SW480 (cell line): ENCODE results near the gene DUSP28.
A peak's percentile ranks its signal among the peaks of the same experiment; 100 is the strongest.
"Not testable (repeated sequence)": the region's sequence is repeated elsewhere in the genome, so short reads cannot be mapped to it uniquely, and the experiment has no call there.

ENCODE experiments used
- DNase-seq: peaks from one replicate; pipeline ENCODE4 v3.0.0-alpha.2; 2016; ENCODE audit warnings: low spot score

DUSP28 gene

DNA sequence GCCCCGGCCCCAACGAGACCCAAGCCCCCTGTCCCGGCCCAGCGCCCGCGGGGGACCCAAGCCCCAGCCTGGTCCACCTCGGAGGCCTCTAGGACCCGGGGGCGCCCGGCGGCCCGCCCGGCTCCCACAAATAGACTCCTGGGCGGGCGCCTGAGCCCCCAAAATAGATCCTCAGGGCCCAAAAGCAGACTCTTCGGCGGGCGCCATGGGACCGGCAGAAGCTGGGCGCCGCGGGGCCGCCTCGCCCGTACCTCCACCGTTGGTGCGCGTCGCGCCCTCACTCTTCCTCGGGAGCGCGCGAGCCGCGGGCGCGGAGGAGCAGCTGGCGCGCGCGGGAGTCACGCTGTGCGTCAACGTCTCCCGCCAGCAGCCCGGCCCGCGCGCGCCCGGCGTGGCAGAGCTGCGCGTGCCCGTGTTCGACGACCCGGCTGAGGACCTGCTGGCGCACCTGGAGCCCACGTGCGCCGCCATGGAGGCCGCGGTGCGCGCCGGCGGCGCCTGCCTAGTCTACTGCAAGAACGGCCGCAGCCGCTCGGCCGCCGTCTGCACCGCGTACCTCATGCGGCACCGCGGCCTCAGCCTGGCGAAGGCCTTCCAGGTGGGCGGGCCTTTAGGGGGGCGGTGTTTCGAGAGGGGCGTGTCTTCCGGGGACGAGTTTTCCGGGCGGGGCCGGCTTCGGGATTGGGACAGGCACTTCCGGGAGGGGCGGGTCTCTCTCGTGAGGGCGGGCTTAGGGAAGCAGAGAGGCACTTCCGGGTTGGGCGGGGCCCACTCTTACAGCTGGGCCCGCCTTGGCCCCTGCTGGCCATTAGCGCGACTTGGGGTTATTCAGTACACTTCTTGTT lies 545 bp downstream of the DUSP28 start:
- DNase-seq: peak; percentile 95

DNA sequence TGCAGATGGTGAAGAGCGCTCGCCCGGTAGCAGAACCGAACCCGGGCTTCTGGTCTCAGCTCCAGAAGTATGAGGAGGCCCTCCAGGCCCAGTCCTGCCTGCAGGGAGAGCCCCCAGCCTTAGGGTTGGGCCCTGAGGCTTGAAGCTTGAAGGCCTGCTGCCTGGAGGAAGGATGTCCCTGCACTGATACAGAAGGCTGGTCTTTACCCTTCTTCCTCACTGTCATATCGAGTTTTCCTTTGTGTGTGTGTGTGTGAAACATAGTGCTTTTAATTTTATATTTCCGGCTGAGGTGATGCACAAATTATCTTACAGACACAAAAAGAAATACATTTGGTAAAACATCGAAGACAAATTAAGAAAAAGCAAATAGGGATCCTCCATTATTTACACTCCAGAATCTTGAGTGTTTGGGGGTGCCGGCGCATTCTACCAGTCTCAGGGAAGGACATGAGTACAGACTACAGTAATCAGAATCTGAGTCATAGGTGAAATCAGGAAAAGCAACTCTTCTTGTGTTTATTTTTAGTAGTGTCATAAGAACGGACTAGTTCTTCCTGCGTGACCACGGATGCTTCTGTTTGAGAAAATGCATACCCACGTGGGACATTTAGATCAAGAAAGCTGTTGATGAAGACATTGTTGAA lies 1.3 kb downstream of the DUSP28 start:
- DNase-seq: no peak

DNA sequence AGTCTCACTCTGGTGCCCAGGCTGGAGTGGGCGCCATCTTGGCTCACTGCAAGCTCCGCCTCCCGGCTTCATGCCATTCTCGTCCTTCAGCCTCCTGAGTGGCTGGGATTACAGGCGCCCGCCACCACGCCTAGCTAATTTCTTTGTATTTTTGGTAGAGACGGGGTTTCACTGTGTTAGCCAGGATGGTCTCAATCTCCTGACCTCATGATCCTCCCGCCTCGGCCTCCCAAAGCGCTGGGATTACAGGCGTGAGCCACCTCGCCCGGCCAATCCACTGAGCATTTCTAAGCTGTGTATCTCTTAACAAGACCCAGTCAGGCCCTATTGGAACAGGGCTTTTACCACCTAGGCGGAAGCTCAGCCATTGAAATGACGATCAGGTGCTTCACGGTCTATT lies 3.1 kb downstream of the DUSP28 start:
- not testable (repeated sequence) for DNase-seq

DNA sequence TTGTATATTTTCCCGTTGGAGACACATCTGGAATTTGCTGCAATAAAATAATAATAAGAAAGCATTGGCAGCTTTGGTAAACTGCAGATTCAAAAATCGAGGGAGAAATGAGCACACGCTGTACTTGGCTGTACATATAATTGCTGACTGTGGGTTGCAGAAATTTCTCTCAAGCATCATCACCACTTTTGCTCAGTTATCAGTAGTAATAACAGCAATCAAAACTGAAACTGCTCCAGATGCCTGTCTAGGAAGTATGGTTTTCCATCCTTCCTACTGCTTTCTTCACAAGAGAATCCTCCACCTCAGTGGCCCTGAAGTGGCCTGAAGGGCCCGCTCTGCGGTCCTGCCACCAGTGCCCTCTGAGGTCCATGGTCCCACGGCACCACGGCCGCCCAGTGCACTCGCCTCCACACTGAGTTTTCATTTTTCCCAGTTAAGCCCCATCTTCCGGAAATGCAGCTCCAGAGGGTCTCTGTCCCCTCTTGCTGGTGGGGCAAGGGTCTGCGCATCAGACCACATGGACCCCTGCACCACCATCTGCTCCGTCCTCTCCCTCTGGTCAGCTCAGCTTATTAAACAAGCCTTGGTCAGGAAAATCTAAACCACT lies 3.9 kb downstream of the DUSP28 start:
- no peak for DNase-seq

DNA sequence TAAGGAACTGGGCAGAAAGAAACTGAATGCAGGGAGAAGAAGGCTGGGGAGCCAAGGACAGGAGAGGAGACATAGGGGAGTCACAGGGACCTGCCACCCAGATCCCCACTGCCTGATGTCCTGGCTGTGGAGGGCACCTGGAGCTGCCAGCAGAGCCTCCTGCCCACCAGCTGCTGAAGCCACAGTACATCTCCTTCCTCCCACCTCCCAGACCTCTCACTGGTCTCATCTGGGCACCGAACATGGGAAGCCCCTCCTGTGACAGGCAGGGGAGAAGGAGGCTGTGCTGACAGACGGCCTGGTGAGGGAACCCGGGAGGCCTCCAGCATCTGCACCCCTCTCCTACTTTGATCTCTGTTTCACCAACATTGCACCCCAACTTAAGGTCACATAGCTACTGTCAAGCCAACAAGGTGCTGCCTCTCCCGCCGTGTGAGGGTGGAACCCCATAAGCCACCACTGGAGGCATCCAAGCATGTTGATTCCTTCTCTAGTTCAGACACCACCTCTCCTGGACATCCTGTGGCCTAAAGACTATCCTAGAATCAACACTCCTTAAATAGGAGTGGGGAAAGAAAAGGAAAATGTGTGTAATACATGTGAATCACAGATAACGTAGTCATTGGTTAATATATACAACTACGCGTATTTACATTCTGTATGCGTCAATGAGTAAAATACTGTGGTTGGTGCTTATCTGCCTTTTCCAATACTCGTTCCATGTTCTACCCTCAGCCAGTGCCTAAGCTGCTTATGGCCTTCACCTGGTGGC lies 4.6 kb downstream of the DUSP28 start:
- peak; percentile 51 for DNase-seq

DNA sequence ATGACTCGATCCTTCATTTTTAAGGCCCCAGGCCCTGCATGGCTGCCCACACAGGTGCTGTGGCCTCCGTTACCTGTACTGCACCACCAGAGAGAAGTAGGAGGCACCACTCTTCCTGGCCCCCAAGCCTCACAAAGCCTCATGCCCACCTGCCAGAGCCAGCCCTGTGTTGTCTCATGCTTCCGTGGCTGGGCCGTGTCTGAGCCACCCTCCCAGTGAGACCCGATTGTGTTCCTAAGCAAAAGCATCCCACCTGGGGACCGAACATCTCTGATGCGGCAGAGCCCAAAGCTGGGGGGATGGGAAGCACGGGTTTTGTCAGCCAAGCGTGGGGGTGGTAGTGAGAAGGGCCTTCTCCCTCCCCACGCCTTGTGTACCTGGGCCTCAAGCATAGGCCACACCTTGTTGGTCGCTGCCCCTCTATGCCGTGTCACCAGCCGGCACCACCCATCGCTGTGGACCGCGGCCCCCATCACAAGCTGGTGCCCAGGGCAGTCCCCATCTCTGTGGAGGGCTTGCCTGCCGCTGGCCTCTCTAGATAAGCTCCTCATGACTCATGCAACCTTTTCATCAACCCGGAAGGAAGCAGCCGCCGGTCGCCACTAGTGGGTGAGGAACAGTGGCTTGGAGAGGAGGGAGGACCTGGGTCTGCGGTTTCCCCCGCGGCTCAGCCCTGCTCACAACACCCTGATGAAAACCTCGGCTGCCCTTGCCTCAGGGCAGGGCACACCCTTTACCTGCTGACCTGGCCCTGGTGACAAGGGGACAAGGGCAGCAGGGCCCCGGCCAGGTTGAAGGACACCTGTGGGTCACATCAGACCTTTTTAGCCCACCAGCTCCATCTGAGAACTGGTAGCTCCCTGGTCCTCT lies 5.4 kb downstream of the DUSP28 start:
- DNase-seq: peak; percentile 98

DNA sequence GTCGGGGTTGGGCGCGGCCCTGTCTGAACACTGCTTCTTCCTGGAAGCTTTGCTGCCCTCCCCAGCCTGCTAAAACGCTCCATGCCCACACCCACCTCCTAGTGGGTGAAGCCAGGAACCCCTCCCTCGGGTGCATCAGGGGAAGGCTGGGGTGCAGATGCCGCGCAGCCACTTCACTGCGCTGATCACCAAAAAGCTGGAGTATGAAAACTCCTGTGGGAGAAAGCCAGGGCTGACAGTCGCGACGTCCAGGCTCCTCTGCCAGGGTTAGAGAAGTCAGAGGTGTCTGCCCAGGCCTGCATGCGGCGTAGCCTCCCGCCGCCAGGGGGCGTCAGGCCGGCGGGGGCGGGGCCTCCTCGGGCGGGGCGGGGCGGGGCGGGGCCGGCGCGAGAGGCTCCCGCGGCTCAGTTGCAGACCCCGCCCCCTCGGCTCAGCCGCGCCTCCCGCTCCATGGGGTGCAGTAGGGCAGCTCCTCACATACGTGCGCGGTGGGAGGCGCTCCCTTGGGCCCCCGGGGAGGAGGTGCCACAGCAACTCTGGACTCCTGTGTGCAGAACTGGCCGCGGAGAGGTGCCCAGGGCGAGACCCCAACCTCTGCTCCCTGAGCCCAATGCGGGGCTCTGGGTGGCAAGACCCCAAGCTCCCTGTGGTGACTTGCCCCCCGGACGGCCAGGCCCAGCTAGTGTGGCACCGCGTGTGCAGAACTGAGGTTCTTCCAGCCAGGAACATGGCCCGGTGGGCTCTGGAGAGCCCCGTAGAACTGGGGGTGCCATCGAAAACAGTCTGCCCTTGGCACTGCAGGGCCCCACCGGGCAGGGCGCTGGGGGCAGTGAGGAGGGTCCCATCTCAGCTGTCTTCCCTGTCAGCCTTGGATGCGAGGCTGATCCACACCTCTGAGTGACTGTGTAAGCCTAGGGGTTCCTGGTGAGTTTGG lies 6.3 kb downstream of the DUSP28 start:
- DNase-seq: peak; percentile 87

DNA sequence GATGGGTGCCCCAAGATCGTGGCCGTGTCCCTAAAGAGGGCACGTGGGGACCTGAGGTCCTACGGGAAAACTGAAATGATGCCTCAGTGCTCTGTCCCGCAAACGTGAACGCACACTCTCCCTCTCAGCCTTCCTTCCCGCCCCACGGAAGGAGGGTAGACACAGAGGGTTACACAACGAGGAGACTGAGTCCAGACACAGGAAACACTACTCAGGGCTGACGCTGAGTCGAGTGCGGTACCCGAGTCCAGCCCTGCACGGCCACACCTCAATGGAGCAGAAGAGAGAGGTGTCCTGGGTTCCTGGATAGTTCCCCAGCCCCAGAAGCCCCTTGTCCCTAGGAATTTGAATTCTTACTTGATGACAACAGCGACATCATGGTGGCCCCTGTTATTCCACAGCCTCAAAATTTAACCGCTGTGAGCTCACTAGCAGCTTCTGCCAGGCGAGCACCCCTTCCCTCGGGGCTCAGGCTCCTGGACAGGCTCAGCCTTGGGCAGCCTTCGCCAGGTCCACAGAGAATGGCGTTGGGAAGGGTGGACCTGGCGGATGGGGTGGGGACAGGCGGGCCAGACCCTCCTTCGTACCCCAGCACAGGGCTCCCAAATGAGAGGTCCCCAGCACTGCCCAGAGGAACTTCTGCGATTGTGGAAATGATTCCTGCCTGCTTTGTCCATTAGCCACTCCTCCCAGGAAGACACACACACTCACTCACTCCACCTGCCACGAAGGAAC lies 7.1 kb downstream of the DUSP28 start:
- no peak for DNase-seq

DNA sequence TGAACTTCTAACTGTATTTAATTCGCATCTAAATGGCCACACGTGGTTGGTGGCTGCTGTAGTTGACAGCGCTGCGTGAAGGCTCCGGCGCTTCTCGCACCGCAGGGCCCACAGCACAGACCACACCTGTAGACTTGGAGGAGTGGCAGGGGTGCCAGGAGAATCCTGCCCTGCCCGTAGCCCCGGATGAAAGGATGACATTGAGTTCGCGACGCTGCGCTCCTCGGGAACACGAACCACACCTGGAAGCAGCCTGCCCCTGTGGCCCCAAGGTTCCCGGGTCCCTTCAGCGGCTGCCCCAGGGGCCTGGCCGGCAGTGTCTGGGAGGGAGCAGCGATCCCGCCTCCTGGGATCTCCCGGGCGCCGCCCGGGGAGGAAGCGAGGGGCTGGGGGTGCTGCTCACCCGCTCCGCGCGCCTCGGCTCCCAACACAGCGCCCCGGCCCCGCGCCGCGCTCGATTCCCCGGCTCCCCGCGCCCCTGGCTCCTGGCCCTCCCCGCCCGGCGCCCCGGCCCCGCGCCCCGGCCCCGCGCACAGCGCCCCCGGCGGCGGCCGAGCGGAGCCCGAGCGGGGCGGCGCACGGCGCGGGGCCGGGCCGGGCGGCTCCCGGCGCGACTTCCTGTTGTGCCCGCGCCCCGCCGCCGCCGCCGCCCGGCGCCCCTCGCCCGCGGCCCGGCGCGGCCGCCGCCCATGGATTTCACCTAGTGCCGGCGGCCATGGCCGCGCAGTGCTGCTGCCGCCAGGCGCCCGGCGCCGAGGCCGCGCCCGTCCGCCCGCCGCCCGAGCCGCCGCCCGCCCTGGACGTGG lies 7.9 kb downstream of the DUSP28 start, which contains the start of gene RNPEPL1:
TSS of gene RNPEPL1 (plus strand) at position 613 of the 806 bp plus-strand sequence. CDS start at position 716, 103 bp downstream.
- peak; percentile 51 for DNase-seq

DNA sequence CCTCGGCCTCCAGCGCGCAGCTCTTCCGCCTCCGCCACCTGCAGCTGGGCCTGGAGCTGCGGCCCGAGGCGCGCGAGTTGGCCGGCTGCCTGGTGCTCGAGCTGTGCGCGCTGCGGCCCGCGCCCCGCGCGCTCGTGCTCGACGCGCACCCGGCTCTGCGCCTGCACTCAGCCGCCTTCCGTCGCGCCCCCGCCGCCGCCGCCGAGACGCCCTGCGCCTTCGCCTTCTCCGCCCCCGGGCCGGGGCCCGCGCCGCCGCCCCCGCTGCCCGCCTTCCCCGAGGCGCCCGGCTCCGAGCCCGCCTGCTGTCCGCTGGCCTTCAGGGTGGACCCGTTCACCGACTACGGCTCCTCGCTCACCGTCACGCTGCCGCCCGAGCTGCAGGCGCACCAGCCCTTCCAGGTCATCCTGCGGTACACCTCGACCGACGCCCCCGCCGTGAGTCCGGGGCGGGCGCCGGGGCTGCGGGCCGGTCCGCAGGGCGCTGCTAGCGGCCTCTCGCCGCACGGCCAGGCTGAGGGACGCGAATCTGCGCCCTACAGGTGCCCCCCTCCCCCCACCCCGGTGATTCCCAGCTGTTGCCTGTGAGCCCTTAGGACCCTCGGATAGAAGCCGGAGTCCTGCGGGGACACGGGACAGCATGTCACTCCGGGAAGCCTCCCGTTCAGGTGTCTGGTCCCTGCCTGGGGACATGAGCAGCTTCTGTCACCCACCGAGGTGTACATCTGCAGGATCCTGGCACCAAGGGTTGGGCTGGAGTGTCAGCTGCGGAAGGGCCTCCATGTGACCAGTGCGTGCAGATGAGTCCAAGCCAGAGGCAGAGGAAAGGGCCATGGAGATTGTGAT lies 8.7 kb downstream of the DUSP28 start:
- no peak for DNase-seq

DNA sequence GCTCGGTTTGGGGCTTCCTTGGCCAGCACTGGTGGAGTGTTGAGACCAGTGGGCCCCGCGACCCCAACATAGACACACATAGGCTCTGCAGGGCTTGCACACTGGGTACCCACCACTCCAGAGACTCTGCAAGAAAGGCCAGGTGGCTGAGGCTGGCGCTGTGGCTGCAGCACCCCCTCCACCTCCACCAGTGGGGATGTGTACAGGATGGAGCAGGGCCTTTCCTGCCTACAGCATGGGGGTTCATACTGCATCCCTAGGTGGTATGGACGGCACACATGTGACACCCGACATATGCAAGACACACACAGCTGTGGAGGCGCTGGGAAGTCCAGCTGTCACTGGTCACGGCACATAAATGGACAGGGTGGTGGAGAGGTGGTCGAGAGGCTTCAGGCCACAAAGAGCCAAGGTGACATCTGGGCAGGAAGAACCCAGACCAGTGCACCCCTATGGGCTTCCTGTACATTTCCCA lies 9.4 kb downstream of the DUSP28 start:
- DNase-seq: no peak

DNA sequence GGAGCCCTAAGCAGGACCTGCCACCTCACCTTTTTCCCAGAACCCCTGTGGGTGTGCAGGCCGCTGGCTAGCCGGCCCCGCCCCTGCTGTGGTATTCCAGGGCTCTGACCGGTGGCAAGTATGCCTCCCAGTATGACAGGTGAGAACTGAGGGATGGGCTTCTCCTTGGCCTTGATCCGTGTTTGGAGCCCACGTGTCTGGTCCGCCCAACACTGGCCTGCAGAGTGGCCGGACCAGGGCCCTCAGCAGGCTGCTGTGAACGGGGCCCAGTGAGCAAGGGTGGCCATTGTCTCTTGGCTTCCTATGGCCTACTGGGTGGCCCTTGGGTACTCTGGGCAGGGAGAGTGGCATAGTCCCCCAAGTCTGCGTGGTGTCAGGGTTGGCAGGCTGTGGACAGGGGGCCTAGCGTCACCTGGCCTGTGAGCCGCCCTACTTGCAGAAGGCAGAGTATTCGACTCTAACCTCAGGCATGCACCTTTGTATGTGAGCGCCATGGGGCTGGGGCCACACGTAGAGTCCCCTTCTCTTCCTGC lies 9.9 kb downstream of the DUSP28 start:
- DNase-seq: peak; percentile 39

DNA sequence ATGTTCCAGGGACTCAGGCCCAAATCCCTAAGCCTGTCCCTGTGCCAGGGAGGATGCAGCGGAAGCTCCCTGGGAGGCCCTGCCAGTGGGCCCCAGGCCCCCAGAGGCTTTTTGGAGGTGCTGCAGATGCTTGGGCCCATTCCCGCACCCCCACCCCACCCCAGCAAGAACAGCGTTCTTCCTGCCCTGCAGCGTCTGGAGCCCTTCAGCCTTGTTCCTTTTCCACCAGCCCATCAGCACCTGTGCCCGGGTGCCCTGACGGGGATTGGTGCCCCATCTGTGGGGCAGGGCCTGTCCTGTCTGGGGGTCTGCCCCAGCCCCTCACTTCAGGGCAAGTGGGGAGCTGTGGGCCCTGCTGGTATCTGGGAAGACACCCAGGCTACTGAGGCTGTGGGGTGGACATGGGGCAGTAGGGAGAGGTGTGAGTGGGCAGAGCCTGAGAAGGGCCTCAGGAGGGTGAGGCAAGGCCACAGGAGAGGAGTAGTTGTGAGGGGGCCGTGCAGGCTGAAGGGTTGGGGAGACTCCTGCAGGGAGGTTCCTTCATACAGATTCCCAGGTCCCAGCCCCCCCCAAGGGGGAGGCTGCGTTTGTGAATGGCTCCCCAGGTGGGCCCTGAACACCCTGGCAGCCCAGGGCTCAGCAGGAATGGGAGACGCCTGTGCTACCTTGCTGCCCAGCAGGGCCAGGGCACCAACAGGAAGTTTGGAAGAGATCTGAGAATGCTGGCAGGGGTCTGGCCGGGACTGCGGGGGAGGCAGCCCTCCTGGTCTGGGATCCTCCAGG lies 10.6 kb downstream of the DUSP28 start:
- no peak for DNase-seq

DNA sequence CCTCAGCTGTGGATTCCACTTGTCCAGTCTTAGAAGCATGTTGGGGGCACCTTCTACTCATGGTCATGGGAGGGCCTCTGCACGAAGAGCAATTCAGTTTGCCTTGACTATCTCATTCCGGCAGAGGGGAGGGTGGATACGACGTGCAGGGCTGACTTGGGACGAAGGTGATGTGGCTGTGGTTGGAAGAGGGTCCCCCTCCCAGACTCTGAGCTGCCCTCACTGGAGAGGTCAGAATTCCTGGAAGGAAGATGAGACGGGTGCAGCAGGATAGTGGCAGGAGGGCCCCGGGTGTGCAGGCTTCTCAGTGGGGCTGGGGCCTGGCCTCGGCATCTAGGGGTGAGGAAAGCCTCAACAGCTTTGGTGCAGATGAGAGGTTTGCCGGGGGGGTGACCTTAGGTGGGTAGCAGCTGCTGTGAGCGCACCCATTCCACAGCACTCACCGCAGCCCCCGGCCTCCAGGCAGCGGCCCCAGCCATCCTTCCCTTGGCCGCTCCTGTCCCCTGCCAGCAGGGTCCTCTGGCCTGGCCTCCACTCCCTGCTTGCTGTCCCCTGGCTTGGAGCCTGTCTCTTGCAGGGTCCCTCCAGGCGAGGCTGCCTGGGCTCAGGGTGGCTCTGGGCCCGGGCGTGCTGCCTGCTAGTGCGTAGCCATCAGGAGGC lies 11.3 kb downstream of the DUSP28 start:
- no peak for DNase-seq

DNA sequence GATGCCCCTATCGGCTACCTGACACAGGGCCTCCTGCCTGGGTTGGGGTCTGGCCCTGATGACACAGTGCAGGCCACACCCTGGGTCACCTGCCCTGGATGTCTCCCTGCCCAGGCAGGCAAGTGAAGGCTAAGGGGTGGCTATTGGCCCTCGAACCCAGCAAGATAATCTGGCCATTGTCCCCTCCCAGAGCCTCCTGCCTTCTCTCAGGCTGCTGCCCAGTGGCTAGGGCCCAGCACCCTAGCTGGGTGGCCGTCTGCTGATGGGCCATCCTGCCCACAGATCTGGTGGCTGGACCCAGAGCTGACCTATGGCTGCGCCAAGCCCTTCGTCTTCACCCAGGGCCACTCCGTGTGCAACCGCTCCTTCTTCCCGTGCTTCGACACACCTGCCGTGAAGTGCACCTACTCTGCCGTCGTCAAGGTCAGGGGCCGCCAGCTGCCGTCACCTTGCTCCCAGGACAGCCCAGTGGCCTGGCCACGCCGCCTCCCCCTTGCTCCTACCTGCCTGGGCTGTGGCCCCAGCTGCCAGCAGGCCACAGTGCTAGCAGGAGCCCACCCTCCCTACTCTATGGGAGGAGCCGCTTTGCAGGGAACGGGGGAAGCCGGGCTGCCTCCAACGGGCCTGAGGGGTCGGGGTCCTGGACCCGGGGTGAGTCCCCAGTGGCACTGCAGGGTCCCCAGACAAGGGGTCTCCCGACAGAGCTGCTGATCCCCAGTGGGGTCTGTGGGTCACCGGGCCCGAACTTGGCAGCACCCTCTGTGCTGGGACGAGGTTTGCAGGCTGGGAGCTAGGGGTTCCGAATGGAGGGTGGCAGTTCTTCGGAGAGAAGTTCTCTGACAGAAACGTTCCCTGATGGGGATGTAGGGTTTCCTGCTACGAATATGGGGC lies 12.2 kb downstream of the DUSP28 start:
- DNase-seq: no peak
